ENCODE measurements around the gene ZMYM2.
"Not testable (repeated sequence)": the region's sequence is repeated elsewhere in the genome, so short reads cannot be mapped to it uniquely, and the experiment has no call there.

The ZMYM2 gene

GRCh38 chr13:19958155-19959111, at the start of gene ZMYM2:
ZMYM2 (plus strand) TSS chr13:19958727; CDS start chr13:19993073, 34,346 bp downstream.
- DNase-seq: peak; percentile 99

DNA sequence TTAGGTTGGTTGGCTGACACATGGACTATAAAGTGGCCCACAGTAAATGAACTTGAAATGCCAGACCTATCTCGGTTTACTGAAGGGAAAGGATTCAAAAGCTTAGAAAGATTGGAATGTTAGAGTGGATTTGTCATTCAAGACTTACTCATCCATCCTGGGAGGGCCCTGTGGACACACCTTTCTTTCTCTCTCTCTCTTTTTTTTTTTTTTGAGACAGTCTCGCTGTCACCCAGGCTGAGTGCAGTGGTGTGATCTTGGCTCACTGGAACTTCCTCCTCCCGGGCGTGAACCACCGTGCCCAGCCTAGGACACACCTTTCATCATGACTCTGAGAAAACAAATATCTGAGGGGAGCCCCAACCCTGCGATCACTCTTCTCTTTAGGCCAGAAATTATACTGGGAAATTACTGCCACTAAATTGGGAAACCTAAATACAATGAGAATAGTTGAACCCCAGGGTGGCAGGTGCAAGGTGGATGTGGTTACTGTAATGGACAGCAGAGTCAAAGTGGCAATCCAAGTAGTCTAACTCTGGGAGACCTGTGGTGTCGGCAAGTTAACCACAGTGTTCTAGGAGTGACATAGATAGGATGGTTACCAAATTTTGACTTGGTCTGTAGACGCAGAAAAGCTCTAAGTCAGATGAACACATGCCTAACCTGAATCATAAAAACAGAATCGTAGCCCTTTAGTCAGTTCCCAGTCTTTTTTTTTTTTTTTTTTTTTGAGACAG, 48.0 kb upstream of the ZMYM2 start:
- DNase-seq: no peak

- no peak for DNase-seq
Measured at GRCh38 chr13:19927117-19927748, 31.3 kb upstream of the ZMYM2 start.

DNA sequence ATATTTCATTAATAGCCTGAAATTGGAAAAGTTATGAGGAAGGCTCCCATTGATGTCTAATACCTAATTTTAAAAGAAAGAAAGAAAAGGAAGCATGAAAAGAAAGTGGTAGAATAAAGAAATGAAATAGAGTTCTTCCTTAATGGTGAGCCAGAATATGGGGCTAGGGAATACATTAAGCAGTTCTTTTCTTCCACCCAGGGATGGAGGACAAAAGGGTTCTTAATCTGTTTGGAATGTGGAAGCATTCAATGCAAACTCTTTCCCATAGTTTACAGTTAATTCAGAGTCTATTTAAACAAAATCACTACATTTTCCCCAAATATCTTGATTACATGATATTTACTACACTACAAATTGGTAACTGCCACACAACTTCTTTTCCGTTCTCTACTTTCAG, 18.4 kb upstream of the ZMYM2 start:
- DNase-seq: no peak

- DNase-seq: no peak
Measured at GRCh38 chr13:19950374-19950773, 8.2 kb upstream of the ZMYM2 start.

- no peak for DNase-seq
Measured at GRCh38 chr13:19952850-19953249, 5.7 kb upstream of the ZMYM2 start.

GRCh38 chr13:19955873-19956559, 2.5 kb upstream of the ZMYM2 start:
- DNase-seq: no peak

DNA sequence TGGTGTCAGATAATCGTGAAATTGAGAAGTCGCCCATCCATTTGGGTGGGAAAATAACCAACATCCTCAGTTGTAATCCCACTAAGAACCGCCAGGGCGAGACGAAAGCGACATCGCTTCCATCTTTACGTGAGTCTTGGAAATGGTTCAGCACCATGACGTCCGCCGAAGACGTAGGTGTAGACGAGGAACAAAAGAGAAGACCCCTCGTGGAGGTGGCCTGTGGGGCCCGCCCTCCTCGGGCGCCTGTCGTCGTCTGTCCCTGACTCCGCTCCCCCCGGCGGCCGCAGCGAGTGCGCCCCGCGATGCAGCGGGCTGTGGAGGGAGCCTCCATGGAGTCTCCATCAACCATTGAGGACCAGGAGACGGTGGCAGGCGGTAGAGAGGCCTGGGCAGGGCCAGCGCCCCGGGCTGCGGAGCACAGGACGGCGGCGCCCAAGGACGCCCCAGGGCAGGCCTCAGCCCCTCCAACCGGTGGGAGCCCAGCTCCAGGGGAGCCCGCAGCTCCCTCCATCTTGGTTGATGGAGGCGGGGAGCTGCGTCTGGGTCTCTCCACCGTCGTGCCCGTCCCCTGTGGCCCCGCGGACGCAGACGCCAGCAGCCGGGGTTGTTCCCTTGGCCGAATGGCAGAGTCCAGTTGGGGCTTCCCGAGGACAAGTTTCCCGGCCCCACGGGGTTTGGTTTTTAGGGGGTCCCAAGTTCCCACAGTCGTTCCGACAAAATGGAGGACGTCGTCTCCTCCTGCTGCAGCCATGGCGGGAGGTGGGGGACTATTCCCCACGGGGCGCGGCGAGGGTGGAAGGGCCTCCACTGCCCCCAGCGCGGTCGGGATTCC, 990 bp upstream of the ZMYM2 start:
- peak; percentile 88 for DNase-seq

DNA sequence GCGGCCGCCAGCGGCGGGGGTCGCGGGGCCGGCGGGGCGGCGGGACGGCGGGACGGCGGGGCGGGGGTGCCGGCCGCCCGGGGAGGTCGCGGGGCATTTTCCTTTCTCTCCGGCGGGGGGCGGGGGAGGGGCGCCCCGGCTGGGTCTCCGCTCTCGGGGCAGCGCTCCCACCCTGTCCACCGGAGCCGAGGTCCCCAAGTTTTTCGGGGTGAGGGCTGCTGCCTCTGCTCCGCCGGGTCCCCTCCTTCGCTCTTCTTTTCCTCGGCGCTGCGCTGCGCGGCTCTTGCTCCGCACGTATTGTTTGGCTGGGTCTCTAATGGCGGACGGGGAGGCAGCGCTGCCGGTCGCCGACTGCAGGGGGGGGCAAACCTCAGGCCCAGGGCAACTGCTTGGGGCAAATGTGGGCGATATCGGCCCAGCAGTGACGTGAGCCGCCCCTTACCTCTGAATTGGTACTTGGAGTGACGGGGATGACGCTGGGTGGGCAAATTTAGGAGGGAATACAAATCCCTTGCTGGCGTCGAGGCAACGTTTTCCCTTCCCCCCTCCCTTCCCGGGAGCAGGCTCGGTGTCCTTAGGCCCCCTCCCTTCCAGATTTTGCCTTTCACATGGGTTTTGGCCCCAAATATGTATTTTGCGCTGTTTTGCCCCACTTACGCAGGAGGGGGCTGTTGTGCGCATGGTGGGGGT, 759 bp downstream of the ZMYM2 start:
- peak; percentile 74 for DNase-seq

- DNase-seq: peak; percentile 91
Measured at GRCh38 chr13:19959831-19960652, 1.5 kb downstream of the ZMYM2 start.

DNA sequence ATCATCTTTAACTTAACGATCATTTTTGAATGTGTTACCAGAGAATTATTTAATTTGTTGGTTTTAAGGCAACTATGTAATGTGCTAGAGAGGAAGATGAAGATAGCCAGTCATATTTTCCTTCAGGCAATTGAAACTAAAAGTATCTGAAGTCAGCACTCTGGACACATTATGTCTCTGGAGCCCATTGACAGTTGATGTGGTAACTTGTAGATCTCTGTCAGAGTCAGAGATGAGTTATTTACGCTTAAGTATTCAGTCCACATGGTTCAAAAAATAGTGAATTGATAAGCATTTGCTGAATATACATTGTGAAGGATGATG, 2.1 kb downstream of the ZMYM2 start:
- no peak for DNase-seq

DNA sequence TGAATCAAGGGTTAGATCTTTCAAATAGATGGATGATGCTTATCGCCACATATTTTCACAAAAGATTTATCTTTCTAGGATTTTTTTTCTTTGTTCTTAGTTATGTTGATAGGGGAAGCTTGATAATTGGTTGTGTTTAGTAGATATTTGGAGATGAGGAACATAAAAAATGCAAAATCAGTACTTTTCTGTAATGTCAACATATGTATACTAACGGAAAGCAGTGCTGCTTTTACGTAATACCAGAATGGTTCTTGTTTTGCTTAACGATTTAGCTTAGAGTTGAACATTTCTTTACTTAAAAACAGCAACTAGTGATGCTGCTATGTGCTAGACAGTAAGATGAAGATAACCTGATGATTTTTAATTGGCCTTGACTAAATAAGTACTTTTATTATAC, 3.0 kb downstream of the ZMYM2 start:
- no peak for DNase-seq

DNA sequence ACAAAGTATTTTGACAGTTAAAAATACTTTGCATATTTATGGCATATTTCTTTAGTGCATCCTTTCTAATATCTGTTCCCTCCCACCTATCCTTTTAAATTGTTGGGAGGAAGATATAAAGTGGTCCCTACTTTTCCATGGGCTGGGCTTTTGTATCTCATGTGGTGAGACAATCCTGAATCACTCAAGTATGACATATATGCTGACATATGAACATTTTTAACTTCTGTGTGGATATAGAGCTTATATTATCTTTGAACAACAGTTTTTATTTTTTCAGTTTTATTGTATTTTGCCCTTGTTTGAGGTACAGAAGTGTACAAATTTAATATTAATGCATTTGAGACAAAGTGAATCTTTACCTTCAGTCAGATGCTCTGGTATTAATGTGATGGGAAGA, 3.4 kb downstream of the ZMYM2 start:
- DNase-seq: no peak

DNA sequence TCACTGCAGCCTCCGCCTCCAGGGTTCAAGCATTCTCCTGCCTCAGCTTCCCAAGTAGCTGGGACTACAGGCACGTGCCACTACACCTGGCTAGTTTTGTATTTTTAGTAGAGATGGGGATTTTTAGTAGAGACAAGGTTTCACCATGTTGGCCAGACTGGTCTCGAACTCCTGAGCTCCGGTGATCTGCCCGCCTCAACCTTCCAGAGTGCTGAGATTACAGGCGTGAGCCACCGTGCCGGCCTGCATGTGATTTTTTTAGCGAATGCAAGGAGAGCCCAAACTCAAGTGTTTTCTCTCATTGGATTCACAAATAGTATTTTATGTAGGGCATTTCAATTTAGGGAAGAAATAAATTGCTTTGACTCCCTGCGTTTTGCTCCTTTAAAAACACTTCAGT, 4.4 kb downstream of the ZMYM2 start:
- no peak for DNase-seq

- no peak for DNase-seq
Measured at GRCh38 chr13:19967621-19968020, 9.1 kb downstream of the ZMYM2 start.

DNA sequence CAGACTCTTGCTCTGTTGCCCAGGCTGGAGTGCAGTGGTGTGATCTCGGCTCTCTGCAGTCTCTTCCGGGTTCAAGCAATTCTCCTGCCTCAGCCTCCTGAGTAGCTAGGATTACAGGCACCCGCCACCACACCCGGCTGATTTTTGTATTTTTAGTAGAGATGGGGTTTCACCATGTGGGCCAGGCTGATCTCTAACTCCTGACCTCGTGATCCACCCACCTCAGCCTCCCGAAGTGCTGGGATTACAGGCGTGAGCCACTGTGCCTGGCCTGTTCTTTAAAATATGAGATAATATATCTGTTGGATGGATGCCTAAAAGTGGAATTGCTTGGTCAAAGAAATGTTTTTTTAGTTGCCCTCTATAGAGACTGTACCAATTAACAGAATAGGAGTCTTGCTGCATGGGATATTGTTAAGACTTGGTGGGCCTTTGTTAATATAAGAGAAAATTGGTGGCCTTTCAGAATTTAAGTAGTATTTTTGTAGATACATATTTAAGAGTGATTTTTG, 16.0 kb downstream of the ZMYM2 start:
- not testable (repeated sequence) for DNase-seq

- no peak for DNase-seq
Measured at GRCh38 chr13:19978831-19979437, 20.4 kb downstream of the ZMYM2 start.

- no peak for DNase-seq
Measured at GRCh38 chr13:19981685-19982238, 23.2 kb downstream of the ZMYM2 start.

GRCh38 chr13:19982447-19983043, 24.0 kb downstream of the ZMYM2 start:
- DNase-seq: no peak
